Astrocyte (in vitro differentiated cells and primary cell): ENCODE data around the gene TLE2.
A peak's percentile ranks its signal among the peaks of the same experiment; 100 is the strongest.

Experiments used
- EZH2 ChIP-seq: IDR thresholded peaks from 2 replicates; pipeline ENCODE4 v1.6.1; 2012; ENCODE audit warnings: mild to moderate bottlenecking, low read length, inconsistent platforms; ENCODE audit not compliant: insufficient read depth
- TF ChIP-seq, protein P1 (sequence below): IDR thresholded peaks from 2 replicates; pipeline ENCODE4 v1.5.1; 2011; ENCODE audit warnings: low read depth, mild to moderate bottlenecking, inconsistent platforms, low read length, moderate library complexity; ENCODE audit not compliant: insufficient read depth

GRCh38 chr19:3034656-3035541 lies 5.8 kb upstream of the TLE2 start:
- TF ChIP-seq, protein P1, sequence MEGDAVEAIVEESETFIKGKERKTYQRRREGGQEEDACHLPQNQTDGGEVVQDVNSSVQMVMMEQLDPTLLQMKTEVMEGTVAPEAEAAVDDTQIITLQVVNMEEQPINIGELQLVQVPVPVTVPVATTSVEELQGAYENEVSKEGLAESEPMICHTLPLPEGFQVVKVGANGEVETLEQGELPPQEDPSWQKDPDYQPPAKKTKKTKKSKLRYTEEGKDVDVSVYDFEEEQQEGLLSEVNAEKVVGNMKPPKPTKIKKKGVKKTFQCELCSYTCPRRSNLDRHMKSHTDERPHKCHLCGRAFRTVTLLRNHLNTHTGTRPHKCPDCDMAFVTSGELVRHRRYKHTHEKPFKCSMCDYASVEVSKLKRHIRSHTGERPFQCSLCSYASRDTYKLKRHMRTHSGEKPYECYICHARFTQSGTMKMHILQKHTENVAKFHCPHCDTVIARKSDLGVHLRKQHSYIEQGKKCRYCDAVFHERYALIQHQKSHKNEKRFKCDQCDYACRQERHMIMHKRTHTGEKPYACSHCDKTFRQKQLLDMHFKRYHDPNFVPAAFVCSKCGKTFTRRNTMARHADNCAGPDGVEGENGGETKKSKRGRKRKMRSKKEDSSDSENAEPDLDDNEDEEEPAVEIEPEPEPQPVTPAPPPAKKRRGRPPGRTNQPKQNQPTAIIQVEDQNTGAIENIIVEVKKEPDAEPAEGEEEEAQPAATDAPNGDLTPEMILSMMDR: no peak
- TF ChIP-seq EZH2: peak; percentile 22
